ENCODE measurements around the gene PLXNA2. TPM values are rescaled to one million over a fixed set of nuclear protein-coding genes. Genes with fewer than 3 reads are reported as not detected.

The PLXNA2 gene
- total and polyA plus RNA-seq, 2 donors (not counting 3 experiments of a cell fraction or from before 2014, with no cell fraction given), result 42.6 to 229 TPM

- no peak overlapping the region for H2AFZ ChIP-seq (ENCODE audit: low read depth, low read length)
- H3K9ac ChIP-seq (replicated peaks; ENCODE audit: extremely low read depth, insufficient read depth, low read length), result no peak overlapping the region
- TF ChIP-seq MYC (IDR thresholded peaks at IDR 0.05; ENCODE audit: low read depth, low read length) (no peak), JUN (IDR thresholded peaks at IDR 0.05; ENCODE audit: borderline replicate concordance, insufficient read depth, insufficient read length, low read depth) (no peak), GATA2 (IDR thresholded peaks at IDR 0.05; ENCODE audit: insufficient read depth, insufficient read length, low read depth, low read length) (peak; percentile 67), POLR2A (IDR thresholded peaks at IDR 0.05; ENCODE audit: low read depth, low read length) (no peak), POLR2AphosphoS5 (IDR thresholded peaks at IDR 0.05; ENCODE audit: insufficient read depth, low read depth, low read length) (no peak), FOS (IDR thresholded peaks at IDR 0.05; ENCODE audit: borderline replicate concordance, insufficient read depth, low read length) (peak; percentile 36), EZH2 (IDR thresholded peaks at IDR 0.05; ENCODE audit: borderline replicate concordance, low read depth, low read length, severe bottlenecking) (no peak)
- TF ChIP-seq, protein P1, sequence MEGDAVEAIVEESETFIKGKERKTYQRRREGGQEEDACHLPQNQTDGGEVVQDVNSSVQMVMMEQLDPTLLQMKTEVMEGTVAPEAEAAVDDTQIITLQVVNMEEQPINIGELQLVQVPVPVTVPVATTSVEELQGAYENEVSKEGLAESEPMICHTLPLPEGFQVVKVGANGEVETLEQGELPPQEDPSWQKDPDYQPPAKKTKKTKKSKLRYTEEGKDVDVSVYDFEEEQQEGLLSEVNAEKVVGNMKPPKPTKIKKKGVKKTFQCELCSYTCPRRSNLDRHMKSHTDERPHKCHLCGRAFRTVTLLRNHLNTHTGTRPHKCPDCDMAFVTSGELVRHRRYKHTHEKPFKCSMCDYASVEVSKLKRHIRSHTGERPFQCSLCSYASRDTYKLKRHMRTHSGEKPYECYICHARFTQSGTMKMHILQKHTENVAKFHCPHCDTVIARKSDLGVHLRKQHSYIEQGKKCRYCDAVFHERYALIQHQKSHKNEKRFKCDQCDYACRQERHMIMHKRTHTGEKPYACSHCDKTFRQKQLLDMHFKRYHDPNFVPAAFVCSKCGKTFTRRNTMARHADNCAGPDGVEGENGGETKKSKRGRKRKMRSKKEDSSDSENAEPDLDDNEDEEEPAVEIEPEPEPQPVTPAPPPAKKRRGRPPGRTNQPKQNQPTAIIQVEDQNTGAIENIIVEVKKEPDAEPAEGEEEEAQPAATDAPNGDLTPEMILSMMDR (IDR thresholded peaks at IDR 0.05; ENCODE audit: extremely low read depth in 1 of 2, insufficient read depth in 1 of 2, low read depth in 1 of 2, low read length in 2 of 2), result no peak
- TF ChIP-seq, protein P2, sequence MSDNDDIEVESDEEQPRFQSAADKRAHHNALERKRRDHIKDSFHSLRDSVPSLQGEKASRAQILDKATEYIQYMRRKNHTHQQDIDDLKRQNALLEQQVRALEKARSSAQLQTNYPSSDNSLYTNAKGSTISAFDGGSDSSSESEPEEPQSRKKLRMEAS (IDR thresholded peaks at IDR 0.05; ENCODE audit: insufficient read depth, insufficient read length), result no peak
- FAIRE-seq (peak; percentile 72), DNase-seq (ENCODE audit: low read depth, low spot score) (peak; percentile 64)
- H3K27ac ChIP-seq (ENCODE audit: insufficient read depth, low read depth, low read length), result no peak overlapping the region
- BruUV-seq (replicated peaks), result no TSS peak
- ChIA-PET CTCF (interaction anchor here (1.0 to 3.5 kb wide), 6 partner anchors 9 to 238 kb away, joined by 3 to 20 read pairs (median 8); no protein-coding TSS in a partner anchor), POLR2A (no interaction called here)
- no peaks in the 10 kb centered on the region for H3K9me3 ChIP-seq (replicated peaks; ENCODE audit: control insufficient read depth, insufficient read depth, low read length)
- H3K27me3 ChIP-seq (ENCODE audit: control insufficient read depth in 2 of 2, insufficient read depth in 2 of 2, low read length in 2 of 2), result peaks cover 0 to 2% of the 10 kb centered on the region in 2 experiments
- H3K4me2 ChIP-seq (ENCODE audit: insufficient read depth, low read length), result peak overlapping the region; percentile 33
- intact Hi-C loops (cut with micrococcal nuclease), result no loop called here
- no peaks in the 10 kb centered on the region for H3K79me2 ChIP-seq (ENCODE audit: control insufficient read depth, insufficient read depth, low read length)
- peaks cover 7% of the 10 kb centered on the region for H3K4me1 ChIP-seq (ENCODE audit: control insufficient read depth, extremely low read depth, insufficient read depth, low read length)
- H4K20me1 ChIP-seq (replicated peaks; ENCODE audit: control insufficient read depth, extremely low read depth, insufficient read depth, low read length), result no peaks in the 10 kb centered on the region
- dilution Hi-C loops (cut with MboI; ENCODE audit: extremely low pct_ligation_motif_present, low sequenced_read_pairs), result no loop called here
- no peaks in the 10 kb centered on the region for H3K36me3 ChIP-seq (ENCODE audit: control insufficient read depth in 2 of 2, extremely low read depth in 1 of 2, insufficient read depth in 2 of 2, low read length in 2 of 2)
- no peaks in the 10 kb centered on the region for H3K9me1 ChIP-seq (replicated peaks; ENCODE audit: control insufficient read depth, extremely low read depth, insufficient read depth, low read length)
- H3K4me3 ChIP-seq (replicated peaks in 1 of 3; ENCODE audit: insufficient read depth in 1 of 3, low read depth in 1 of 3, low read length in 3 of 3), result no peak overlapping the region
Observed at GRCh38 chr1:208007938-208008342, 236.2 kb downstream of the PLXNA2 start.
